SK-N-SH treated with all-trans-retinoic acid at 6 μM for 48 hours (cell line): Measurements from ENCODE around the gene HECTD4.

Experiments used
- ARNTL ChIP-seq: fragments of 450-650 bp; formaldehyde crosslinking; IDR thresholded peaks from 2 replicates; pipeline ENCODE4 v1.5.0; 2020; ENCODE audit warnings: low read depth, mild to moderate bottlenecking, moderate library complexity, borderline replicate concordance
- PPARA ChIP-seq: fragments of 250-450 bp; sonication (Bioruptor Pico); IDR thresholded peaks from 2 replicates; pipeline ENCODE4 v1.5.0; 2020; ENCODE audit warnings: mild to moderate bottlenecking, borderline replicate concordance
- RARB ChIP-seq: fragments of 250-450 bp; sonication (Bioruptor Pico); IDR thresholded peaks from 2 replicates; pipeline ENCODE4 v1.8.0; 2021; ENCODE audit warnings: mild to moderate bottlenecking, moderate library complexity
- ZNF565 ChIP-seq: fragments of 450-650 bp; formaldehyde crosslinking; conservative IDR thresholded peaks from 2 replicates; pipeline ENCODE4 v1.5.0; 2020; ENCODE audit warnings: low read depth, mild to moderate bottlenecking, moderate library complexity
- ZNF70 ChIP-seq: fragments of 450-650 bp; formaldehyde crosslinking; IDR thresholded peaks from 2 replicates; pipeline ENCODE4 v1.5.0; 2020; ENCODE audit warnings: mild to moderate bottlenecking, moderate library complexity
- TF ChIP-seq, protein P1 (sequence below): fragments of 250-450 bp; sonication (Bioruptor Pico); IDR thresholded peaks from 2 replicates; pipeline ENCODE4 v1.5.0; 2020; ENCODE audit warnings: mild to moderate bottlenecking, moderate library complexity

DNA sequence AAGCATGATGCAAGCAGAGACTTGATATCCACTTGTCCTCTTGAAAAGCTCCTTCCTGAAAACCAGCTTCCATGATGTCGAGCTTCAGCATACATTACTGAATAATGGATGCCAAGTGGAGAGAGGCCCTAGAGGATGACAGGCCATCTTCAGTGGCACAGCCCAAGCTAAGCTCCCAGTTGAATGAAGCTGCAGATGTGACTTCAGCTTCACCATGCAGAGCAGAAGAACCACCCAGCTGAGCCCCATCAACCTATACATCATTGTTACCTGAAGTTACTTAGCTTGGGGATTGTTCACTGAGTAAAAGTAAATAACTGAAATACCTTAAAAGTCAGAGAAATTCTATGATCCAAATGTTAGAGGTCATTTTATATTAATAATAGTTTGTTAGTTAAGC, 93.6 kb downstream of the HECTD4 start:
- no peak for TF ChIP-seq ZNF565 (CRISPR knock-in tag)
- TF ChIP-seq RARB (CRISPR knock-in tag) = no peak
- no peak for TF ChIP-seq ARNTL (CRISPR knock-in tag)
- TF ChIP-seq, protein P1, sequence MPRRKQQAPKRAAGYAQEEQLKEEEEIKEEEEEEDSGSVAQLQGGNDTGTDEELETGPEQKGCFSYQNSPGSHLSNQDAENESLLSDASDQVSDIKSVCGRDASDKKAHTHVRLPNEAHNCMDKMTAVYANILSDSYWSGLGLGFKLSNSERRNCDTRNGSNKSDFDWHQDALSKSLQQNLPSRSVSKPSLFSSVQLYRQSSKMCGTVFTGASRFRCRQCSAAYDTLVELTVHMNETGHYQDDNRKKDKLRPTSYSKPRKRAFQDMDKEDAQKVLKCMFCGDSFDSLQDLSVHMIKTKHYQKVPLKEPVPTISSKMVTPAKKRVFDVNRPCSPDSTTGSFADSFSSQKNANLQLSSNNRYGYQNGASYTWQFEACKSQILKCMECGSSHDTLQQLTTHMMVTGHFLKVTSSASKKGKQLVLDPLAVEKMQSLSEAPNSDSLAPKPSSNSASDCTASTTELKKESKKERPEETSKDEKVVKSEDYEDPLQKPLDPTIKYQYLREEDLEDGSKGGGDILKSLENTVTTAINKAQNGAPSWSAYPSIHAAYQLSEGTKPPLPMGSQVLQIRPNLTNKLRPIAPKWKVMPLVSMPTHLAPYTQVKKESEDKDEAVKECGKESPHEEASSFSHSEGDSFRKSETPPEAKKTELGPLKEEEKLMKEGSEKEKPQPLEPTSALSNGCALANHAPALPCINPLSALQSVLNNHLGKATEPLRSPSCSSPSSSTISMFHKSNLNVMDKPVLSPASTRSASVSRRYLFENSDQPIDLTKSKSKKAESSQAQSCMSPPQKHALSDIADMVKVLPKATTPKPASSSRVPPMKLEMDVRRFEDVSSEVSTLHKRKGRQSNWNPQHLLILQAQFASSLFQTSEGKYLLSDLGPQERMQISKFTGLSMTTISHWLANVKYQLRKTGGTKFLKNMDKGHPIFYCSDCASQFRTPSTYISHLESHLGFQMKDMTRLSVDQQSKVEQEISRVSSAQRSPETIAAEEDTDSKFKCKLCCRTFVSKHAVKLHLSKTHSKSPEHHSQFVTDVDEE = no peak
- no peak for TF ChIP-seq PPARA (CRISPR knock-in tag)
- TF ChIP-seq ZNF70 (CRISPR knock-in tag) = no peak
